Measurements from ENCODE around the gene ALPI.
"Not testable (repeated sequence)": the region's sequence is repeated elsewhere in the genome, so short reads cannot be mapped to it uniquely, and the experiment has no call there.

ALPI gene

DNA sequence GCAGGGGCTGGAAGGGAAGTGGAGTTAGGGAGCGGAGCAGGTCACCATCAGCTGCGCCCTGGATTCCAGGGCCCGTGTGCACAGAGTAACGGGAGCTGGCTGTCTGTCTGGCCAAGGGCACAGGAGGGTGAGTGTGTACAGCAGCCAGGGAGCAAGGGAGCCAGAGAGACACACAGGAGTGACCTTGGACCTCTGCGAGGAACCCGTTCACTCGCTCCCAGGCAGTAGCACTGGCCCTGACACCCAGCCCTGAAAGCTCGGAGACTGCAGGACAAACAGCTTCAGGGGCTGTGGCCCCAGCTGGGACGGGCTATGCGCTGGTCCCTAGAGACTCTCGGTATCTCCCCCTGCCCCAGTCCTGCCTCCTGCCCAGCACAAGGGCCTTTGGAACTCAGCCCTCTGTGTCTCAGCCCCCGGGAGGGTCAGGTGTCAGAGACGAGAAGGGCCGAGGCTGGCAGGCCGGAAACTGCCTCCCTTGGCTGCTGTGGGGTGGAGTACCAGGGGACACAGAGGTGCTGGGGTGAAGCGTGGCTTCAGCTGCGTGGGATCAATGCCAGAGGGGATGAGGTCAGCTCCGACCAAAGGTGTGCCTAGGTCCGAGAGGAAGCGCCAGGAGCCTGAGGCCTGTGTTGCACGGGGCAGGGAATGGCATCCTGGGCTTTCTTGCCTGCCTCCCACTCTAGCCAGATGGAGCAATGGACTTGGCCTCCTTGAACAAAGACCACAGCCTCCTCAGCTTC, 12.1 kb upstream of the ALPI start:
- DNase-seq = not testable (repeated sequence)

DNA sequence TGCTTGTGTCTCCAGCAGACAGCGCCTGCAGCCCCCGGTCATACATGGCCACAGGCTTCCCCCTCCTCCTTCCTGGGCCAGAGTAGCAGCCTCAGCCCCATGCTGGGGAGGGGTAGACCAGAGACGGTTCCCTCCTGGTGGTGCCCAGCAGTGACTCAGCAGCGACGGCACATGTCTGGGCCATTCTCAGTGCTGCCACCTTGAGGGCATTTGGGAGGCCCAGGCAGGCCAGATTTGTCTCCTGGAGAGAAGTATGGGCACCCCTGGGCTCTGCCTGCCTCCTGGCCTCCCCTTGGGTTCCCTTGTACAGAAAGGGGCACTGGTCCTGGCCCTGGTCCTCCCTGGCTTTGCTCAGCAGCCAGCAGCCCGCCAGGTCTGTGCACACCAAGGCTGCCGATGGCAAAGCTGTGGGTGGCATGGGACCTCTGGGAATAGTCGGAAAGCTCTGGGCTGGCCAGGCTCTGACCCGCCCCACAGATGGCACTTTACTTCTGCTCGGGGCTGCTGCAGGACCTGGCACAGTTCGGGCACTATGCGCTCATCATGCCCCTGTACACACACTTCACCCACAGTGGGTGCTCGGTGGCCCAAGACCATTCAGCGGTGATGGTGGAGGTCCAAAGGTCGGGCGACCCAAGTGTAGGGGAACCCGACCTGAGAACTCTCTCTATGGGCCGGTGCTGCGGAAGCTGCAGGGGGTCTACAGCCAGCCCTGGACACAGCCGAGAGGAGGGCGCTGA, 11.4 kb upstream of the ALPI start:
- DNase-seq = no peak

DNA sequence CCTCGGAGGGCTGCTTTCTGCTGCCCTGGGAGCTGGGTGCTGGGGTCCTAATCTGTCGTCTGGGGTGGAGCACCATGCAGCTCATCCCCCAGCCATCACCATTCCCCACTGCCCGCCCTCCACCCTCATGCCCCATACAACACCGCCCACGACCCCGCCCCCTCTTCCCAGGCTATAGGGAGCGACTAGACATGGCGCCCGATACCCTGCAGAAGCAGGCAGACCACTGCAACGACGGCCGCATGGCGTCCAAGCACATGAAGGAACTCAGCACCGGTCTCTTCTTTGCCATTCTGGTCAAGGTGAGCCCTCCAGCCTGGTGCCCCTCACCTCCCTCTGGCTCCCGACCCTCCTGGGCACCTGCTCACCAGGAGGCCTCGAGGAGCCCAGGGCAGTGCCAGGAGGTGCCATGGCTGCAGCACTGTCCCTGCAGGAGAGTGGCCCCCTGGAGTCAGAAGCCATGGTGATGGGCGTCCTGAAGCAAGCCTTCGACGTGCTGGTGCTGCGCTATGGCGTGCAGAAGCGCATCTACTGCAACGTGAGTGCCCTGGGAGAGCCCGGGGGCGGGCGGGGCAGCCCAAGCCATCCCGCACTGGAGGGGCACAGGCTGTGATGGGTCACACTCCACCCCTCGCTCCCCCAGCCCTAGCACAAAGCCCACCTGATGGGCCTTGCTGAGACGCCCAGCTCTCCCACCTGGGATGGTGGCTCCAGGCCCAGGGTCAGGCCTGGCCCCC, 10.6 kb upstream of the ALPI start:
- DNase-seq = not testable (repeated sequence)

DNA sequence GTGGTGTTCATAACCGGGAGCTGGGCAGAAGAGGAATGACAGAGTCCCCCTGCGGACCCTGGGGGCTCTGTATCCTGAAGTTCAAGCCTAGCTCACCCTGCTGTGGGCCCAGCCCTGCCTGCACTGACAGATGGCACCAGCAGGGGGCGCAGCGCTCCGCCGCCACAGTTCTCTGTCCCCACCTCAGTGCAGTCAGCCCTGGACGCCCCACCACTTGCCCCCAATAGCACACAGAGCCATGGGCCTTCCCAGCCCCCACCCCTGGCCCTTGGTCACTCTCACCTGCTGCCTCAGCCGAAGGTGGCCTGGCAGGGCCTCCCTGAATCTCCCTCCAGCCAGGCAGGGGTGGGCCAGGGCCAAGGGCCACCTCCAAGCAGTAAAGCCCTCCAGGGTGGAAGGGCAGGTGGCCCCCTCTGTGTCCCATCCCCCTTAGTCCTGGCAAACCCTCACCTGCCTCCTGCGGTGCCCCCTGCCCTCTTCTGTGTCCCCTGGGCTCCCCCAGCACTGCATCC, 9.6 kb upstream of the ALPI start:
- DNase-seq = not testable (repeated sequence)

DNA sequence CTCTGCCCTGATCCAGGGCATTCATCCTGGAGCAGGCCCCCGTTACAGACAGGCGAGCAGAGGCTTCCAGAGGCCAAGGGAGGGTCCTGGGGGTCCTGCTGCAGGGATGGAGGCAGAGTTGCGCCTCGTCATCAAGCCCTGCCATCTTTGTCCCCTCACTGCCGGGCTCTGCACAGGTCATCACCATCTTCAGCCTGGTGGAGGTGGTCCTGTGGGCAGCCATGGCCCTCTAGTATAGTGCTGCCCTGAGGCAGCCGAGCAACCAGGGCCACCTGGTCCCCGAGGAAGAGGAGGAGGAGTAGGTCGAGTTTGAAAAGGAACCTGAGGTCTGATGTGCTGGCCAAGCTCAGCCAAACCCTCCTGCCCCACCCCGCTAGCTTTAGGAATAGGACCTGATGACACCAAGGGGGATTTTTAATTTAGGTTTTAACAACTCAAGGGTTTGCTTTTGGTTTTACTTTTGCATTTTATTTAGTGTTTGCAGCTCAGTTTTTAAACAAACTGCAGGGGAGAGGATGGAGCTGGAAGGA, 8.8 kb upstream of the ALPI start:
- DNase-seq = no peak

DNA sequence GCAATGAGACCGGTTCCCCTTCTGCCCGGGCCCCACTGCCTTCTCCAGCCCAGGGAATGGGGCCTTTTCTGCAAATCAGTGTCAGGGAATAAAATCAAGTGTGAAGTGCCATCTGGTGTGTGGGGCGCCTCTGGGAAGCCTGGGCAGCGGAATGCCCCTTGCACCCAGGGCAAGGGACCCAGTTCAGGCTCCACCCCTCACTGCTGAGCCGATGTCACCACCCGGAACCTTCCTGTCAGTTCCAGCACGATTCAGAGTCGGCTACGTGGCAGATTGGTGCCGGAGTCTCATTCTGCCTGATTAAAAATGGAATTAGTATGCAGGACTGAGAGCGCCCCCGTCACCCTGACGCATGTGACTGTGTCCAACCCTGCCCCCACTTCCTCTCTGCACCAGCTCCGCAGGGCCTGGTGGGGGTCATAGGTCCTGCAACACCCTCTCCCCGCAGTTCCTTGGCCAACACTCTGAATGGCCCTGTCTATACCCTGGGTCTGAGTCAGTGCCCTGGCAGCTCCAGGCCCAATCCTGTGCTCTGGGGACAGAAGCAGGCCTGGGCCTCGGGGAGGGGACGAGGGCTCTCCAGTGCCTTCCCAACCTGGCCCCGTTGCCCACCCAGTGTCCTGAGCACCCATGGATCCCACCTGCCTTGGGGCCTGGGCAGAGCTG, 8.2 kb upstream of the ALPI start:
- DNase-seq = no peak

GRCh38 chr2:232448304-232448690, 7.7 kb upstream of the ALPI start:
- no peak for DNase-seq

DNA sequence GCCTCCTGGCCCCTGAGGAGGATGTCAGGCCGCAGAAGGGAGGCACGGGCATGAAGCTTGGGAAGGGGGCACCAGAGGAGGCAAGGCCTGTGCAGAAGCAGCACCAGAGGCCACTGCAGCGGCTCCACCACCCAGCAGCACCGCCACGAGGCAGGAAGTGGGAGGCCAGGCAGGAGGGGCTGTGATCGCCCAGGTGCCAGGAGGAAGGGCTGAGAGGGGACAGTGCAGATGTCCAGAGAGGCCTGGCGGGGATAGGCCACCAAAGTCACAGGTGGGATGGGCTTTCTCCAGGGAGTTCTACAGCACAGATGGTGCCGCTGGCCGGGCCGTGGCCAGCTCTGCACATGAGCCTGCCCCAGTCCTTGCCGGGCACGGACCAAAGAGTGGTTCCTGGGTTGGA, 6.0 kb upstream of the ALPI start:
- no peak for DNase-seq

DNA sequence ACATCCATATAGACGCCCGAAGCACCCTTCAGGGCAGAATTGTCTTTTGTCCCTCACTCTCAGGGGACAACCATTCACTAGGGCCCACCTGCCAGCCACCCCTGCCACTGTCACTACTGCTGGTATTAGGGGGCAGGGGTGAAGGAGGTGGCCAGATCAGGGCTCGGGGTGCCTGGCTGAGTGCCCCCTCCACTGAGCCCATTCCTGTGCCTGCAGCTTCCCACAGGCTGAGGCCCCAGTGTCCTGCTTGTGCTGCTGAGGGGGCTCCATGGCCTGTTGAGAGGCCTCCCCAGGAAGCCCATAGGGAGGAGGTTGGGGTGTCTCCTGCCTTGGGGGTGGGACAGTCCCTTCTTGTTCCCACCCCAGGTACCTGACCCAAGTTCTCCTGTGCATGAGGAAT, 4.3 kb upstream of the ALPI start:
- DNase-seq = not testable (repeated sequence)

- DNase-seq = no peak
These were observed 1.3 kb upstream of the ALPI start for GRCh38 chr2:232454630-232455029.

GRCh38 chr2:232456296-232457120, 555 bp downstream of the ALPI start:
- no peak for DNase-seq

GRCh38 chr2:232457121-232458011, 1.4 kb downstream of the ALPI start:
- DNase-seq = no peak

DNA sequence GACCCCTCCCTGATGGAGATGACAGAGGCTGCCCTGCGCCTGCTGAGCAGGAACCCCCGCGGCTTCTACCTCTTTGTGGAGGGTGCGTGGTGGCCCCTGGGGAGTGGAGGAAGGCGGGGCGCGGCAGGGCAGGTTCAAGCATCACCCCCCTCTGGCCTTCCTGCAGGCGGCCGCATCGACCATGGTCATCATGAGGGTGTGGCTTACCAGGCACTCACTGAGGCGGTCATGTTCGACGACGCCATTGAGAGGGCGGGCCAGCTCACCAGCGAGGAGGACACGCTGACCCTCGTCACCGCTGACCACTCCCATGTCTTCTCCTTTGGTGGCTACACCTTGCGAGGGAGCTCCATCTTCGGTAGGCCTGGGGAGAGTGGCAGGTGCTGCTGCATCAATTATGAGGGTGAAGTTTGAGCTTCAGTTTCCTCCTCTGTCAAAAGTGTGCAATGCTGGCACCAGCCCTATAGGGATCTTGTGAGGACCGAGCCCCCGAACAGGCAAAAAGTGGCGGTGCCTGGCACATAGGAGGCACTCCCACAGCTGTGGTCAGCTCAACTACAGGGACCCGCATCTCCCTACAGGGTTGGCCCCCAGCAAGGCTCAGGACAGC, 2.2 kb downstream of the ALPI start:
- no peak for DNase-seq

- no peak for DNase-seq
These were observed 2.9 kb downstream of the ALPI start for GRCh38 chr2:232458661-232459418.

DNA sequence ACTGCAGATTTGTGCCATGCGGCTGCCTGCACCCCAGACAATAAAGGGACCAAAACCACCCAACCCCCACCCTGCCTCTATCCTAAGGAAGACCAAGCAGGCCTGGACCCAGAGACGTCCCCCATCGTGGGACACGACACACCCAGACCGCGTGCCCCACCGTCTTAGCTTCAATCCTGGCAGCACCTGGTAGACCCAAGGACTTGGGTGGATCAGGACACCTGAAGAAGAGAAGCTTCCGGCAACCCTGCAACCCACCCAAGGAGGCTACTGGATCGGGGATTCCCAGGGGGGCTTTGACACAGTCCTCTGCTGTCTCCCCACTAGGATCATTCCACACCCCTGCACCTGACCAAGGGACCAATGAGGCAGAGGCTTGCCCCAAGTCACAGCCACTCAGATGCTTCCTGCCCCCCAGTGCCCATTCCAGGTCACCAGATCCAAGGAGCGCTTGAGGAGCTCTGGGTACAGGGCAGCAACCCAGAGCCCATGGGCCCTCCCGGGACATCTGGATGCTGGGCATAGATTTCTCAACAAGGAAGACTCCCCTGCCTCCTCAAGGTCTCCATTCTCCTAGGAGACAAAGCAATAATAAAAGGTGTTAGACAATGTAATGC, 3.6 kb downstream of the ALPI start:
- DNase-seq = no peak

GRCh38 chr2:232460171-232460570, 4.2 kb downstream of the ALPI start:
- DNase-seq = no peak

DNA sequence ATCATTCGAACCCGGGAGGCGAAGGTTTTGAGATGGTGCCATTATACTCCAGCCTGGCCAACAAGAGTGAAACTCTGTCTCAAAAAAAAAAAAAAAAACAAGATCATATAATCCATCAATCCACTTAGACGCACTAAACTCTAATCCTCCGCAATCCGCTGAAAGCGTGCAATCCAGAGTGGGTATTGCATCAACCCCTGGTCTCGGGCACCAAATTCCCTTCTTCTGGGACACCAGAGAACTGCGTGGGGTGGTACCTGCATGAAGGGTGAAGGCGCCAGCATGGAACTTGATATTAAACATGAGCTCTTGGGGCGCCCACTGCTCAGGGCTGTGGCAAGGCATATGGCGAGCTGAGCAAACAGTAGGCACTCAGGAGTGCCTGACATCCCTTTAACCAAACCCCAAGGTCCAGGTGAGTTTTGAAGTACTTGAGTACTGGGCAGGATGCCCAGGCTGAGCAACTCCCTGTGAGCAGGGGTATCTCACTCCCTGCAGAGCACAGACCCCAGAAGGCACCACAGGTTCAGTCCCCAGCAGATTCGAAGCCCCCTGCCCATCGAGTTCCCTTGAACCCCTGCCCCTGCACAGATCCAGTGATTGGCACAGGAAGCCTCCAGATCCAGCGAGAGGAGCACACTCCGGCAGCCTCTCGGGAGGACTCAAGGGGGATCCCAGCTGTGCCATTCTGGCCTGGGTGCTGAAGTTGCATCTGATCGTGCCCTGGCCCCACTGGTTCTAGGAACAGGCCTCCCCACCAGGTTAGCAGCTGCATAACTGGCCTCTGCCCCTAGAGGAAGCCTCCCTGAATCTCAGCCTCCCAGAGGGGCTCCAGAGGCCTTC, 8.0 kb downstream of the ALPI start:
- no peak for DNase-seq

DNA sequence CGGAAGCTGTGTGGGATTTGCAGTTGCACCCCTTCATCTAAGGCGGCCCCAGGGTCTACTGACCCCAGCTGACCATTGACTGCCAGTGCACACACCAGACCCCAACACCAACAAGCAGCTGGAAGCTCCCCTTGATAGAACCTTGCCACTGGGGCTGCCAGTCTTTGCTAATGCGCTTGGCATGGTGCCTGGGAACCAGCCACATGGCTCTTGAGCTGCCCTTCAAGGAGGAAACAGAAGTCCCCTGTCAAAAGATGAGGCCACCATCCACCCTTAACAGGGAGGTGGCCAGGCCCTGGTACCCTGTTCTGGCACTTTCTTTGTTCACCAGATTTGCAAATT, 8.6 kb downstream of the ALPI start:
- DNase-seq = no peak
